Neuronal stem cell (in vitro differentiated cells): ENCODE measurements around the gene RUFY4.

Experiments used
- DNase-seq: peaks from one replicate; pipeline ENCODE4 v3.0.0-alpha.2; 2013; ENCODE audit warnings: low spot score
- H2AFZ ChIP-seq: one replicate; pipeline ENCODE4 v1.6.1; 2013; ENCODE audit warnings: mild to moderate bottlenecking, low read length, inconsistent platforms
- H2AK5ac ChIP-seq: 2 replicates; pipeline ENCODE4 v1.6.1; 2013; ENCODE audit warnings: low read depth, mild to moderate bottlenecking, inconsistent platforms, low read length, moderate library complexity, mixed read lengths
- H2BK120ac ChIP-seq: 2 replicates; pipeline ENCODE4 v1.6.1; 2013; ENCODE audit warnings: low read depth, mild to moderate bottlenecking, inconsistent platforms, low read length, moderate library complexity, mixed read lengths
- H2BK12ac ChIP-seq: one replicate; pipeline ENCODE4 v1.6.1; 2013; ENCODE audit warnings: low read length, inconsistent platforms
- H2BK15ac ChIP-seq: 2 replicates; pipeline ENCODE4 v1.6.1; 2013; ENCODE audit warnings: mild to moderate bottlenecking, low read length, inconsistent platforms, mixed read lengths
- H2BK5ac ChIP-seq: one replicate; pipeline ENCODE4 v1.6.1; 2013; ENCODE audit warnings: inconsistent platforms, mild to moderate bottlenecking, low read length, moderate library complexity
- H3K14ac ChIP-seq: one replicate; pipeline ENCODE4 v1.6.1; 2013; ENCODE audit warnings: low read length, inconsistent platforms
- H3K18ac ChIP-seq: 2 replicates; pipeline ENCODE4 v1.6.1; 2013; ENCODE audit warnings: low read length, inconsistent platforms
- H3K23ac ChIP-seq: 2 replicates; pipeline ENCODE4 v1.6.1; 2013; ENCODE audit warnings: low read depth, mild to moderate bottlenecking, mixed read lengths, low read length, inconsistent platforms; ENCODE audit not compliant: poor library complexity
- H3K27ac ChIP-seq: replicated peaks from 3 replicates; pipeline ENCODE4 v1.5.1; 2013; ENCODE audit warnings: low read length, inconsistent platforms
- H3K27me3 ChIP-seq, 3 experiments: 2 replicates each; pipeline ENCODE4 v1.6.1; 2013; ENCODE audit warnings: low read length in 3 of 3, mild to moderate bottlenecking in 2 of 3, inconsistent platforms in 1 of 3, low read depth in 1 of 3, mixed read lengths in 1 of 3, moderate library complexity in 1 of 3; ENCODE audit not compliant: control insufficient read depth in 3 of 3, insufficient read depth in 3 of 3
- H3K36me3 ChIP-seq, 2 donors: replicated peaks in 1 of 2; 2 replicates each; pipeline ENCODE4 v1.6.1; 2013; ENCODE audit warnings: low read length in 2 of 2; ENCODE audit not compliant: control insufficient read depth in 2 of 2, insufficient read depth in 2 of 2
- H3K4ac ChIP-seq: 2 replicates; pipeline ENCODE4 v1.6.1; 2013; ENCODE audit warnings: inconsistent platforms, mild to moderate bottlenecking, low read length, moderate library complexity
- H3K4me1 ChIP-seq, 2 donors: 1 replicate in 1 of 2; 2 replicates in 1 of 2; pipeline ENCODE4 v1.6.1; 2013; ENCODE audit warnings: low read length in 2 of 2, low read depth in 1 of 2; ENCODE audit not compliant: control insufficient read depth in 2 of 2, insufficient read depth in 1 of 2
- H3K4me2 ChIP-seq: one replicate; pipeline ENCODE4 v1.6.1; 2013; ENCODE audit warnings: mild to moderate bottlenecking, low read length, inconsistent platforms; ENCODE audit not compliant: insufficient read depth, poor library complexity, severe bottlenecking
- H3K4me3 ChIP-seq, 2 donors: 2 replicates each; pipeline ENCODE4 v1.5.1; 2013; ENCODE audit warnings: low read length in 2 of 2, mild to moderate bottlenecking in 2 of 2, inconsistent platforms in 1 of 2, moderate library complexity in 1 of 2
- H3K79me1 ChIP-seq: one replicate; pipeline ENCODE4 v1.6.1; 2013; ENCODE audit warnings: low read depth, mild to moderate bottlenecking, inconsistent platforms, low read length, moderate library complexity
- H3K9ac ChIP-seq: one replicate; pipeline ENCODE4 v1.6.1; 2013; ENCODE audit warnings: mild to moderate bottlenecking, low read depth, low read length, inconsistent platforms; ENCODE audit not compliant: poor library complexity
- H3K9me3 ChIP-seq, 2 donors: replicated peaks in 1 of 2; 2 replicates each; pipeline versions ENCODE3 to v1.6.1; 2013; ENCODE audit warnings: low read length in 2 of 2, mild to moderate bottlenecking in 2 of 2, inconsistent platforms in 1 of 2, low read depth in 1 of 2, mixed read lengths in 1 of 2, moderate library complexity in 1 of 2; ENCODE audit not compliant: control insufficient read depth in 2 of 2, insufficient read depth in 1 of 2
- H4K8ac ChIP-seq: one replicate; pipeline ENCODE4 v1.6.1; 2013; ENCODE audit warnings: low read depth, mild to moderate bottlenecking, inconsistent platforms, low read length, moderate library complexity
- H4K91ac ChIP-seq: one replicate; pipeline ENCODE4 v1.6.1; 2013; ENCODE audit warnings: low read length, low read depth, mild to moderate bottlenecking, inconsistent platforms; ENCODE audit not compliant: poor library complexity
- WGBS, 2 donors: extraction: QIAGEN DNeasy Blood & Tissue Kit; methylation state at CpG; one replicate each; pipeline ENCODE4 v1.1.7; 2013; ENCODE audit warnings: missing lambda C conversion rate in 2 of 2, mixed read lengths in 1 of 2; ENCODE audit not compliant: insufficient read length in 2 of 2, insufficient replicate concordance in 1 of 2; ENCODE audit errors: extremely low coverage in 2 of 2; 5-methylcytosine and 5-hydroxymethylcytosine counted together

Gene RUFY4

GRCh38 chr2:218060950-218061660 lies 7.9 kb upstream of the RUFY4 start:
- Histone ChIP-seq H3K23ac (peak overlapping the region; percentile 37), H2BK5ac (no peak overlapping the region), H2BK12ac (no peak overlapping the region), H2AFZ (no peak overlapping the region), H3K79me1 (no peaks in the 10 kb centered on the region), H2AK5ac (no peak overlapping the region), H3K4me1 (peaks cover 0 to 4% of the 10 kb centered on the region in 2 donors), H3K4ac (no peak overlapping the region), H3K36me3 (no peaks in the 10 kb centered on the region), H2BK120ac (no peak overlapping the region), H2BK15ac (no peak overlapping the region), H3K4me2 (no peak overlapping the region), H3K27ac (no peak overlapping the region), H4K8ac (no peak overlapping the region), H4K91ac (no peak overlapping the region), H3K9me3 (no peaks in the 10 kb centered on the region), H3K9ac (no peak overlapping the region), H3K14ac (no peak overlapping the region), H3K4me3 (peak overlapping the region in 1 of 2 donors; percentile 43), H3K27me3 (peaks cover 0 to 25% (median 0%) of the 10 kb centered on the region in 3 experiments), H3K18ac (no peak overlapping the region)
- DNase-seq, result no peak
- no CpG with 5 or more reads among the region's 7 CpGs for WGBS, 2 donors

DNA sequence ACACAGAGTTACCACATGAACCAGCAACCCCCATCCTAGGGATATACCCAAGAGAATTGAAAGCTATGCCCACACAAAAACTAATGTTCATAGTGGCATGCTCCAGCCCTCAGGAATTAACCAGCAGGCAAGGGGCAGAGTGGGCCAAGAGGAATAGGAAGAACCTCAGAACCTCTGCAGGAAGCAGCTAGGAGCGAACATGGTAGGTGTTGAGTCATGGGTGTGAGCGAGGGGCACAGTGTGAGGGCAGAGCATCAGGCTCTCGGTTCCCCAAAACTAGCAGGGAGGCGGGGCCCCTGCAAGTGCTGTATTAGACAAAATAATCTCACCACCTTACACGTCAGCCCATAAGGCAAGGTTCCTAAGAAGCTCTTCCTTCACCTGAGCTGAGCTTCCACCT lies 5.6 kb upstream of the RUFY4 start:
- no peak overlapping the region for H3K4me2 ChIP-seq
- H3K23ac ChIP-seq, result no peak overlapping the region
- no peak overlapping the region for H3K4ac ChIP-seq
- no peak overlapping the region for H2AFZ ChIP-seq
- no peaks in the 10 kb centered on the region for H3K79me1 ChIP-seq
- H2BK12ac ChIP-seq, result no peak overlapping the region
- H3K4me1 ChIP-seq, result peaks cover 0 to 4% of the 10 kb centered on the region in 2 donors
- H3K36me3 ChIP-seq, result no peaks in the 10 kb centered on the region
- DNase-seq, result no peak
- no peak overlapping the region for H2BK15ac ChIP-seq
- no peak overlapping the region for H2AK5ac ChIP-seq
- H3K9ac ChIP-seq, result no peak overlapping the region
- H2BK120ac ChIP-seq, result no peak overlapping the region
- no peak overlapping the region for H3K4me3 ChIP-seq
- H3K9me3 ChIP-seq, result no peaks in the 10 kb centered on the region
- H3K14ac ChIP-seq, result no peak overlapping the region
- H3K27ac ChIP-seq, result no peak overlapping the region
- no peak overlapping the region for H4K8ac ChIP-seq
- peaks cover 0 to 28% (median 2%) of the 10 kb centered on the region in 3 experiments for H3K27me3 ChIP-seq
- H4K91ac ChIP-seq, result no peak overlapping the region
- H2BK5ac ChIP-seq, result no peak overlapping the region
- H3K18ac ChIP-seq, result no peak overlapping the region
- no CpG with 5 or more reads among the region's 5 CpGs for WGBS, 2 donors

- no peak overlapping the region for H2BK5ac ChIP-seq
- H3K14ac ChIP-seq, result no peak overlapping the region
- H2AFZ ChIP-seq, result no peak overlapping the region
- H2AK5ac ChIP-seq, result no peak overlapping the region
- no peaks in the 10 kb centered on the region for H3K79me1 ChIP-seq
- no peak overlapping the region for H3K27ac ChIP-seq
- H3K18ac ChIP-seq, result no peak overlapping the region
- no CpG with 5 or more reads among the region's 6 CpGs for WGBS, 2 donors
- DNase-seq, result no peak
- H3K9ac ChIP-seq, result no peak overlapping the region
- no peak overlapping the region for H3K4ac ChIP-seq
- H3K9me3 ChIP-seq, result no peaks in the 10 kb centered on the region
- no peak overlapping the region for H3K4me2 ChIP-seq
- peak overlapping the region; percentile 64 for H2BK15ac ChIP-seq
- no peak overlapping the region for H3K4me3 ChIP-seq
- H3K4me1 ChIP-seq, result peaks cover 0 to 6% of the 10 kb centered on the region in 2 donors
- H2BK120ac ChIP-seq, result no peak overlapping the region
- H3K23ac ChIP-seq, result no peak overlapping the region
- peaks cover 0 to 25% (median 4%) of the 10 kb centered on the region in 3 experiments for H3K27me3 ChIP-seq
- H2BK12ac ChIP-seq, result no peak overlapping the region
- H4K91ac ChIP-seq, result no peak overlapping the region
- H4K8ac ChIP-seq, result no peak overlapping the region
- H3K36me3 ChIP-seq, result no peaks in the 10 kb centered on the region
Observed at GRCh38 chr2:218063896-218064295, 5.2 kb upstream of the RUFY4 start.

- H4K91ac ChIP-seq, result no peak overlapping the region
- no peak overlapping the region for H2BK15ac ChIP-seq
- H3K18ac ChIP-seq, result peak overlapping the region; percentile 68
- H2BK12ac ChIP-seq, result no peak overlapping the region
- H4K8ac ChIP-seq, result peak overlapping the region; percentile 84
- H3K27me3 ChIP-seq, result peaks cover 0 to 22% (median 4%) of the 10 kb centered on the region in 3 experiments
- no peaks in the 10 kb centered on the region for H3K36me3 ChIP-seq
- no peak overlapping the region for H3K4ac ChIP-seq
- H3K9me3 ChIP-seq, result no peaks in the 10 kb centered on the region
- H3K9ac ChIP-seq, result peak overlapping the region; percentile 12
- no peak overlapping the region for H3K4me2 ChIP-seq
- H3K27ac ChIP-seq, result no peak overlapping the region
- H3K4me1 ChIP-seq, result peaks cover 0 to 6% of the 10 kb centered on the region in 2 donors
- H2BK120ac ChIP-seq, result no peak overlapping the region
- no CpG with 5 or more reads among the region's 9 CpGs for whole genome bisulfite sequencing, 2 donors
- H3K14ac ChIP-seq, result no peak overlapping the region
- no peak overlapping the region for H3K23ac ChIP-seq
- H3K79me1 ChIP-seq, result no peaks in the 10 kb centered on the region
- no peak overlapping the region for H2BK5ac ChIP-seq
- DNase-seq, result no peak
- H2AK5ac ChIP-seq, result peak overlapping the region; percentile 1
- no peak overlapping the region for H3K4me3 ChIP-seq
- H2AFZ ChIP-seq, result no peak overlapping the region
Observed at GRCh38 chr2:218065239-218066006, 3.6 kb upstream of the RUFY4 start.
